Activated CD4-positive, alpha-beta T cell treated with anti-CD3 and anti-CD28 coated beads, Interleukin-2, amount 50 U/mL, for 48 hours (primary cell): ENCODE results near the gene PRKAG3.
A peak's percentile ranks its signal among the peaks of the same experiment; 100 is the strongest.
"Not testable (repeated sequence)": the region's sequence is repeated elsewhere in the genome, so short reads cannot be mapped to it uniquely, and the experiment has no call there.

Experiments used
- DNase-seq, 2 experiments: peaks; one replicate each; pipeline ENCODE4 v3.0.0-alpha.2; 2020

PRKAG3 gene

DNA sequence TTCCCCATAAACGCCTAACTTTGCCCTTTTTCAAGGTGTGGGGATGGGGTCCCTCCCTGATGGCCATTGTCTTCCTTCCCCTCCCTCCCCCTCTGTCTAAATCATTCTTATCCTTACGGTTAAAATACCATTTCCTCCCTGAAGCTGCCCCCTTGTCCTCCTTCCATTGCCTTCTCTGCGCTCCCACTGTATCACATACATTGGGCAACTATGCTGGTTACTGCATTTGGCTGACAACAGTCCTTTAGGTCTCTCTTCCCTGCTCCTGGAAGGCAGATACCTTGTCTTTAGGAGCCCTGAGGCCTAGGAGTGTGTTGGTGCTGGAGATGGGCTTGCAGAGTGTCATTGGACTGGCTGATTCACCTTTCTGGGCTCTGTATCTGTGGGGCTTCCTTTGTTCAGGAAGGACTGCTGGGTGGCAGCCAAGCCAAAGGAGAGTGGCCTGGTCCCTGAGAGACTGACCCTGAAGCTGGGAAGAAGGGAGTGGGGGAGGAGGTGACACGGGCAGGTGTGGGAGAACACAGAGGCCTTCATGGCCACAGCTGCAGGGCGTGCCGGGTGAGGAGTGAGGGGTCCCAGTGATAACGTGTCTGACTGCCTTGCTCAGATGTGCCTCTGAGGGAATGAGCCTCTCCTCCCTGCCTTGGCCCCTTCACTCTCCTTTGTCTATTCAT lies 30.2 kb upstream of the PRKAG3 start:
- DNase-seq: no peak

GRCh38 chr2:218860950-218861381 lies 29.4 kb upstream of the PRKAG3 start:
- DNase-seq: no peak

DNA sequence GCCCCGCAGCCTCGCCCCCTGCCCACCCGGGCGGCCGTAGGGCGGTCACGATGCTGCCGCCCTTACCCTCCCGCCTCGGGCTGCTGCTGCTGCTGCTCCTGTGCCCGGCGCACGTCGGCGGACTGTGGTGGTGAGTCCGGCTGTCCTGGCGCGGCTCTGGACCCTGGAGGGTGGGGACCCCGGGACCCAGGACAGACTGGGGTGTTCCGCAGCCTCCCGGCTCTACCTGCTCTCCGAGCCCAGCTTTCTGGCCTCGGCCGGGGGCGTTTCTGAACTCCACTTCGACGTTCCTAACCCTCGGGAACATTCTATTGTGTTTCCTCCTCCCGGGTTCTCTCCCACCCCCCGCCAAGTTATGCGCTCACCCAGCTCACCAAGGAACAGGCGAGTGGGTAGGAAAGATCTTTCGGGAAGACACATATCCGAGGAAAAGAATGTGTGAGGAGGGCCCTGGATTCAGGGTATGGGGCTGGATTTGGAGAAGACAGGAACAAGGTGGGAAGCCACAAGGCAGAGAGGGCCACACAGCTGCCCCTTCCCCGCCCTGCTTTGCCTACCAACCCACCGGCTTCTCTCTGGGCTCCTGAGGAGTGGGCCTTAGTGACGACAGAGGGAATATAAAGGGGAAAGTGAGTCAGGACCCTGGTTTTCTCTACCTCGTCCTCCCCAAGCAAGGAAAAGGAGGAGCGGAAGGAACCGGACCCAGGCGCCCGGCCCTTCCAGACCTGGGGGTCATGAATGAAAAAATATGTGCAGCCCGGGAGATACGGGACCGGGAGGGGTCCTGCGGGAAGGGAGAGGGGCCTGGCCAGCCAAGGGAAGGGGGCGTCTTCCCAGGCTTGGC lies 28.6 kb upstream of the PRKAG3 start:
- DNase-seq: no peak

DNA sequence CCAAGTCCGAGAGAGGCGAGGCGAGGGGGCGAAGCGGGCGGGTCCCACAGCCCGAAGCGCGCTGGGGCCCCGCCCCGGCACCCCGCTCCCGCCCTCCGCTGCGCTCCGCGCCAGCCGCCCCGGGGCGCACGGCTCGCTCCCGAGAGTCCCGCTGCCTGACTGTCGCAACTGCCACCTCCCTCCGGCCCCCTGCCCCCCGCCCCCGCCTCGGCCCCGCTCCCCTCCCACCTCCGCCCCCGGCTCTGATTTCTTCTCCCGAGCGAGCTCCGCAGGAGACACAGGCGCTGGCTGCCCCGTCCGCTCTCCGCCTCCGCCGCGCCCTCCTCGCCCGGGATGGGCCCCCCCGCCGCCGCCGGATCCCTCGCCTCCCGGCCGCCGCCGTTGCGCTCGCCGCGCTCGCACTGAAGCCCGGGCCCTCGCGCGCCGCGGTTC lies 28.0 kb upstream of the PRKAG3 start, which contains the start of gene WNT6:
WNT6 (plus strand) TSS at position 250 of the 432 bp plus-strand sequence. CDS start 233 bp downstream, outside the sequence.
- no peak for DNase-seq

DNA sequence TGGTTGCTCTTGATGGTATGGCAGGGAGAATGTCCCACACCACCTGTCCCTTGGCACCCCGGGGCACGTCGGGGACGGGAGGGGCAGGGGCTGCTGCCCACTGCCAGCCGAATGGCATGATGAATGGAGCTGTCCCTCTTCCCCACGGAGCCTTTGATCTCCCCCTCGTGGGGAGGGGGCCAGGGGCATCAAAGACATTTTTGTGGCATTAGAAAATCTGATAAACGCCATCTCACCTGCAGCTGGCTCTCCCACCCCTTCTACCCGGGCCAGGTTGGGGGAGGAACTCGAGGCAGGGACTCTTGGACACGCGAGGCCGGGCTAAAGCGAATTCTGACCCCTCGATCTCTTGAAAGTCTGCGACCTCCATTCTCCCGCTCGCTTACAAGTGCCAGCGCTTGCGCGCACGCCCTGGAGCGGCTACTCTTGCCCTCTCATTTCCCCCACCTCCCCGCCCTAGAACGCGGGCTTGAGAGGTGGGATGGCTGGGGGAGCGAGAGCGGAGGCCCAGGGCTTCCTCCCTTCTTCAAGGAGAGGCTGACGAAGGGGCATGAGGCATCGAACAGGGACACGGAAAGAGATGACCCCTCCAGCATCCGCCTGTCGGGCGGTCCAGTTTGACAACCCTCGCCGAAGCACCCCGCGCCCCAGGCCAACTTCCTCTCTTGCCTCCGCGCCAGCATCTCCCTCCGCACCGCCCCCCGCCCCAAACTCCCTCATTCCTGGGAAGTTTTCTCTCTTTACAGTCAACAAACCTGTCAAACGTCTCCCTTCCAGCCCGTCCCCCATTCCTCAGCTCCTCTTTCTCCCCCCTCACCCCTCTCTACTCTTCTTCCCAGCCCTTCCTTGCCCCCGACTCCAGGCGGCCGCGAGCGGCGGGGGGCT lies 27.3 kb upstream of the PRKAG3 start:
- no peak for DNase-seq

- no peak for DNase-seq
Measured at GRCh38 chr2:218858138-218858445, 26.5 kb upstream of the PRKAG3 start.

GRCh38 chr2:218857371-218858137 lies 26.0 kb upstream of the PRKAG3 start:
- no peak for DNase-seq

- no peak for DNase-seq
Measured at GRCh38 chr2:218856896-218857243, 25.3 kb upstream of the PRKAG3 start.

GRCh38 chr2:218856167-218856895 lies 24.7 kb upstream of the PRKAG3 start:
- DNase-seq: no peak

- DNase-seq: no peak
Measured at GRCh38 chr2:218855305-218856166, 23.9 kb upstream of the PRKAG3 start.

- DNase-seq: no peak
Measured at GRCh38 chr2:218854860-218855259, 23.3 kb upstream of the PRKAG3 start.

GRCh38 chr2:218853766-218854165 lies 22.2 kb upstream of the PRKAG3 start:
- no peak for DNase-seq

GRCh38 chr2:218852911-218853667 lies 21.5 kb upstream of the PRKAG3 start:
- DNase-seq: peak; percentile 72 to 79

DNA sequence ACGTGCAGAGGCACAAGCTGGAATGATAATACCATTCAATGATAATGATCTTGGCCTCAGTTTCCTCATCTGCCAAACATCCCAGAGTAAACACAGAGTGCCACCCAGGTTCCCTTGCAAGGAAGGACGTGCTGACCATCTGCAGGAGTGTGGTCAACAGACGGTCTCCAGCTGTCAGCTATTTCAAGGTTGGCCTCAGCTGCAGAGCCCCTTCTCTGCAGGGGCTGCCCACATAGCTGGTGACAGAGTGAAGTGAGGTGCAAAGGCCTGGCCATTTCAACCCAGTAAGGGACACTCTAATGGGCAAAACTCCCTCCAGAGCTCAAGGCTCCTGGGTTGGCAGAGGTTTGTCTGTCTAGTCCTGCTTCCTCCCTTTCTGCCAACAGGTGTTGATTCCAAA lies 19.7 kb upstream of the PRKAG3 start:
- no peak for DNase-seq

GRCh38 chr2:218850796-218851195 lies 19.2 kb upstream of the PRKAG3 start:
- no peak for DNase-seq

DNA sequence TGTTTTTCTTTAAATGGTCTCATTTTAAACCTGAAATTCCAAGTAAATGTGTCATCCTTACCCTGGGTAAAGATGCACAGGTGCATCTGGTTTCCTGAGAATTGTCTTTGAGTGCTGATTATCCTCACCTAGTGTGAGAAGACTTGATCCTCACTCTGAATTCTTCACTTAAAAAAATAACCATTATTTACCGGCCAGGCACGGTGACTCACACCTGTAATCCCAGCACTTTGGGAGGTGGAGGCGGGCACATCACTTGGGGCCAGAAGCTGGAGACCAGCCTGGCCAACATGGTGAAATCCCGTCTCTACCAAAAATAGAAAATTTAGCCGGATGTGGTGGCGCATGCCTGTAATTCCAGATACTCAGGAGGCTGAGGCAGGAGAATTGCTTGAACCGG lies 18.1 kb upstream of the PRKAG3 start:
- no peak for DNase-seq

DNA sequence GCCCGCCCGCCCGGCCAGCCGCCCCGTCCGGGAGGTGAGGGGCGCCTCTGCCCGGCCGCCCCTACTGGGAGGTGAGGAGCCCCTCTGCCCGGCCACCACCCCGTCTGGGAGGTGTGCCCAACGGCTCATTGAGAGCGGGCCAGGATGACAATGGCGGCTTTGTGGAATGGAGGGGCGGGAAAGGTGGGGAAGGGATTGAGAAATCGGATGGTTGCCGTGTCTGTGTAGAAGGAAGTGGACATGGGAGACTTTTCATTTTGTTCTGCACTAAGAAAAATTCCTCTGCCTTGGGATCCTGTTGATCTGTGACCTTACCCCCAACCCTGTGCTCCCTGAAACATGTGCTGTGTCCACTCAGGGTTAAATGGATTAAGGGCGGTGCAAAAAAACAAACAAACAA lies 15.4 kb upstream of the PRKAG3 start:
- DNase-seq: not testable (repeated sequence)

DNA sequence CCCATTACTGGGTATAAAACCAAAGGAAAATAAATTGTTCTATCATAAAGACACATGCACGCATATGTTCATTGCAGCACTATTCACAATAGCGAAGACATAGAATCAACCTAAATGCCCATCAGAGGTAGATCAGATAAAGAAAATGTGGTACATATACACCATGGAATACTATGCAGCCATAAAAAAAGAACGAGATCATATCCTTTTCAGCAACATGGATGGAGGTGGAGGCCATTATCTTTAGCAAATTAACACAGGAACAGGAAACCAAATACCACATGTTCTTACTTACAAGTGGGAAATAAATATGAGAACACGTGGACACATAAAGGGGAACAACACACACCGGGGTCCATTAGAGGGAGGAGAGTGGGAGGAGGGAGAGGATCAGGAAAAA lies 12.7 kb upstream of the PRKAG3 start:
- DNase-seq: not testable (repeated sequence)

DNA sequence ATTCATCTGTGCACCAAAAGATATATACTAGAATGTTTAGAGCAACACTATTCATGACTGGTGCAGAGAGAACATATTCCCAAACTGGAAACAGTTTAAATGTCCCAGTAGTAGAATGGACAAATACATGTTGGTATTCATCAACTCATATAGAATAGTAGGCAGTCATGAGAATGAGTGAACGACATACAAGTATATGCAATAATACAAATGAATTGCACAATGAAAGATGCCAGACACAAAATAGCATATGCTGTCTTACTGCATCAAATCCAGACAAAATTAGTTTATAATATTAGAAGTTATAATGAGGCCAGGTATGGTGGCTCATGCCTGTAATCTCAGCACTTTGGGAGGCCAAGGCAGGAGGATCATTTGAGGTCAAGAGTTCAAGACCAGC lies 8.3 kb upstream of the PRKAG3 start:
- no peak for DNase-seq

DNA sequence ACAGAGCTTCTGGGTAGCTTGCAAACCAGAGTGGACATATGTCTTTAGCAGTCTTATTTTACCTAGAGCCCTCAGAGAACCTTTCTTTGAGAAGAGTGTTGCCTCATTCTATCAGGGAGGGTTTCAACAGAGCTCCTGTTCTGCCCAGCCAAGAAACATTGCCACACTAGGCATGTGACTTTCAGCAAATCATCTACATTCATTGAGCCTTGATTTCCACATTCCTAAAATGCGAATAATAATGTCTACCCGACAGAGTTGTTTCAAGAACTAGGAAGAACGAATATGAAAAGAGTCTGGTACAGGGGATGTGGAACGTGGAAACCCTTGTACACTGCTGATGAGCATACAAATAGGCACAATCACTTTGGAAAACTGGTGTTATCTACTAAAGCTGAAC lies 7.8 kb upstream of the PRKAG3 start:
- DNase-seq: no peak
